HG03064 (cell line): ENCODE results near the gene GABARAPL1.
"Not testable (repeated sequence)": the region's sequence is repeated elsewhere in the genome, so short reads cannot be mapped to it uniquely, and the experiment has no call there.

ENCODE experiments used
- ATAC-seq: cut with Tn5 transposase; IDR thresholded peaks from one replicate; pipeline ENCODE4 v1.9.1; 2021; ENCODE audit warnings: low read depth; ENCODE audit not compliant: unreplicated experiment

Gene GABARAPL1

GRCh38 chr12:10212739-10213131 lies at the start of gene GABARAPL1:
Gene GABARAPL1 (plus strand): TSS chr12:10212877. CDS start chr12:10213130, 253 bp downstream.
- ATAC-seq: peak; percentile 49

- no peak for ATAC-seq
These were observed 49.6 kb upstream of the GABARAPL1 start for GRCh38 chr12:10163084-10163483.

GRCh38 chr12:10165421-10165820 lies 47.3 kb upstream of the GABARAPL1 start:
- no peak for ATAC-seq

GRCh38 chr12:10167599-10167998 lies 45.1 kb upstream of the GABARAPL1 start:
- no peak for ATAC-seq

GRCh38 chr12:10169104-10169503 lies 43.6 kb upstream of the GABARAPL1 start:
- ATAC-seq: no peak

- ATAC-seq: no peak
These were observed 42.5 kb upstream of the GABARAPL1 start for GRCh38 chr12:10170216-10170615.

- no peak for ATAC-seq
These were observed 40.5 kb upstream of the GABARAPL1 start, which contains the start of gene OLR1 for GRCh38 chr12:10171973-10172728. Gene OLR1 (minus strand): TSS chr12:10172132. CDS start chr12:10172077, 55 bp downstream.

GRCh38 chr12:10174986-10175614 lies 37.6 kb upstream of the GABARAPL1 start:
- ATAC-seq: no peak

GRCh38 chr12:10175846-10176636 lies 36.6 kb upstream of the GABARAPL1 start:
- ATAC-seq: no peak

- ATAC-seq: no peak
These were observed 33.9 kb upstream of the GABARAPL1 start, which contains the start of gene TMEM52B for GRCh38 chr12:10178821-10179220. Gene TMEM52B (plus strand): TSS chr12:10179032. CDS start chr12:10179575, 543 bp downstream.

- no peak for ATAC-seq
These were observed 32.9 kb upstream of the GABARAPL1 start for GRCh38 chr12:10179776-10180181.

GRCh38 chr12:10182354-10183049 lies 30.2 kb upstream of the GABARAPL1 start:
- no peak for ATAC-seq

GRCh38 chr12:10184261-10184843 lies 28.3 kb upstream of the GABARAPL1 start:
- no peak for ATAC-seq

- no peak for ATAC-seq
These were observed 26.4 kb upstream of the GABARAPL1 start for GRCh38 chr12:10186299-10186698.

GRCh38 chr12:10186958-10187357 lies 25.7 kb upstream of the GABARAPL1 start:
- ATAC-seq: not testable (repeated sequence)

GRCh38 chr12:10189653-10190052 lies 23.0 kb upstream of the GABARAPL1 start:
- no peak for ATAC-seq

GRCh38 chr12:10190558-10191388 lies 21.9 kb upstream of the GABARAPL1 start:
- ATAC-seq: no peak

- no peak for ATAC-seq
These were observed 20.8 kb upstream of the GABARAPL1 start for GRCh38 chr12:10191865-10192264.

- ATAC-seq: no peak
These were observed 18.5 kb upstream of the GABARAPL1 start for GRCh38 chr12:10194160-10194670.
